ENCODE results near the gene NLRC5. TPM values are rescaled to one million over a fixed set of nuclear protein-coding genes. Genes with fewer than 3 reads are reported as not detected.

The NLRC5 gene
- total and polyA plus RNA-seq, 4 experiments from 2014 or later = 41.6 to 457 (median 284) TPM

DNA sequence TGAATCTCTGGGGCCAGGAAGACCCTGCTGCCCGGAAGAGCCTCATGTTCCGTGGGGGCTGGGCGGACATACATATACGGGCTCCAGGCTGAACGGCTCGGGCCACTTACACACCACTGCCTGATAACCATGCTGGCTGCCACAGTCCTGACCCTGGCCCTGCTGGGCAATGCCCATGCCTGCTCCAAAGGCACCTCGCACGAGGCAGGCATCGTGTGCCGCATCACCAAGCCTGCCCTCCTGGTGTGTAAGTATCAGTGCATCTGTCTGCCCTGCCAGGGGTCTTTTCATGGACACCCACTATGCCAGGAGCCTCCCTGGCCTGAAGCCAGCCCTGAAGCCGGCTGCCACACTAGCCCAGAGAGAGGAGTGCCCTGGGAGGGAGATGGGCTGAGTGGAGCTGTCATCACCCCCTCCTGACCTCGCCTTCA lies 27.5 kb upstream of the NLRC5 start, which contains the start of gene CETP:
TSS of gene CETP (plus strand) at position 100 of the 431 bp plus-strand sequence. CDS start at position 130, 30 bp downstream.
- no peaks in the 10 kb centered on the region for H3K36me3 Mint-ChIP-seq
- H3K4me3 Mint-ChIP-seq = no peak within 1 kb of the TSS
- H3K4me1 Mint-ChIP-seq = peaks cover 11 to 22% (median 17%) of the 10 kb centered on the region in 4 donors
- no peaks in the 10 kb centered on the region for H3K9me3 Mint-ChIP-seq
- H3K27me3 Mint-ChIP-seq = no peaks in the 10 kb centered on the region
- H3K9me3 ChIP-seq (ENCODE audit: control insufficient read depth in 1 of 2, low read length in 2 of 2) = no peaks in the 10 kb centered on the region
- intact Hi-C loops (cut with micrococcal nuclease) = no loop called here
- H3K4me3 ChIP-seq (ENCODE audit: low read length in 2 of 2) = no peak within 1 kb of the TSS
- peaks cover 19% of the 10 kb centered on the region for H3K4me1 ChIP-seq (ENCODE audit: insufficient read depth, low read length)
- POLR2A ChIA-PET (ENCODE audit: partially characterized antibody) = interaction anchor here (0.9 to 5.2 kb wide), 3 partner anchors 28 to 224 kb away, joined by 3 to 41 read pairs (median 4); partner anchors contain the start of genes NLRC5, PSME3IP1 and RSPRY1
- H3K27ac ChIP-seq (ENCODE audit: low read depth, low read length) = no peak within 1 kb of the TSS
- H3K27me3 ChIP-seq (ENCODE audit: insufficient read depth, low read length) = no peaks in the 10 kb centered on the region
- H3K27ac Mint-ChIP-seq = peak within 1 kb of the TSS in 2 of 7 donors; percentile 43 to 57
- CTCF ChIA-PET (ENCODE audit: partially characterized antibody) = interaction anchor here (0.7 to 6.9 kb wide), 8 partner anchors 23 to 173 kb away, joined by 3 to 81 read pairs (median 4); no protein-coding TSS in a partner anchor
- no peaks in the 10 kb centered on the region for H3K36me3 ChIP-seq (ENCODE audit: insufficient read depth, low read length)
- no peak for DNase-seq

DNA sequence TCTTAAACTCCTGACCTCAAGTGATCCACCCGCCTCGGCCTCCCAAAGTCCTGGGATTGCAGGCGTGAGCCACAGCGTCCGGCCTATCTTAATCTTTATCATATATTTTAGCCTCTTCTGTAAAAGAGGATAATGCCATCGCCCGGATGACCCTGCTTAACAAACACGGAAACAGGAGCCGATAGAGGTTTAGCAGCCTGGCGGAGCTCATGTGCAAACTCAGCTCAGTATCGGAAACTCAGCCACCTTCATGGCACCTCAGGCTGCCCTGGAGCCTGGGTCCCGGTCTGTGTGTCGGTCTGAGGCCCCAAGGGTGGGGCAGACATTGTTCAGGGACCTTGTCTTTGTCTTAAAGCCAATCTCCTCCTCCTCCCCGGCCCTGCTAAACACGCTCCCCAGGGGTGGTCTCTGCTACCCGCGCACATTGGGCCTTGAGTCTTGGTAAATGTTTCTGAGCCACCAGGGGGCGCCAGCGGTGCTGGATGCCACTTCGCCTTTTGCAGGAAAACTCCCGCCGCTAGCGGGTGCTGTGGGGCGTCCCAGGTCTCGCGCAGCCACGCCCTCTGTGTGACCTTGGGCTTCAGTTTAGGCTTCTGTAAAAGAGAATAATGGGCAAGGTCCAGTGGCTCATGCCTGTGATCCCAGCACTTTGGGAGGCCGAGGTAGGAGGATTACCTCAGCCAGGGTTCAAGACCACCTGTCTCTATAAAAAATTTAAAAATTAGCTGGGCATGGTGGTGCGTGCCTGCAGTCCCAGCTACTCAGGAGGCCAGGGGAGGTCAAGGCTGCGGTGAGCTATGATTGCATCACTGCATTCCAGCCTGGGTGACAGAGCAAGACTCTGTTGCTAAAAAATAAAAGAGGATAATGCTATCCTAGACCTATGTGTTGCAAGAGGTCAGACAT lies 24.9 kb upstream of the NLRC5 start:
- H3K4me3 ChIP-seq (ENCODE audit: low read length in 2 of 2) = no peak overlapping the region
- H3K9me3 ChIP-seq (ENCODE audit: control insufficient read depth in 1 of 2, low read length in 2 of 2) = no peaks in the 10 kb centered on the region
- H3K27ac ChIP-seq (ENCODE audit: low read depth, low read length) = no peak overlapping the region
- intact Hi-C loops (cut with micrococcal nuclease) = loop anchor here (1.0 to 2.0 kb wide), 6 partner anchors 25 to 204 kb away; partner anchors contain the start of genes HERPUD1 and NLRC5
- peak overlapping the region in 1 of 8 donors; percentile 69 for H3K4me3 Mint-ChIP-seq
- ChIA-PET CTCF (ENCODE audit: partially characterized antibody) (interaction anchor here (0.6 to 6.9 kb wide), 41 partner anchors 9 to 453 kb away, joined by 3 to 81 read pairs (median 5); partner anchors contain the start of genes CPNE2, NLRC5, PSME3IP1 and RSPRY1), POLR2A (ENCODE audit: partially characterized antibody) (interaction anchor here (0.6 to 5.2 kb wide), 15 partner anchors 8 to 119 kb away, joined by 3 to 41 read pairs (median 4); partner anchors contain the start of gene NLRC5)
- no peaks in the 10 kb centered on the region for H3K27me3 ChIP-seq (ENCODE audit: insufficient read depth, low read length)
- no peaks in the 10 kb centered on the region for H3K36me3 ChIP-seq (ENCODE audit: insufficient read depth, low read length)
- H3K27me3 Mint-ChIP-seq = no peaks in the 10 kb centered on the region
- peak; percentile 89 to 92 (median 92) for DNase-seq
- H3K4me1 Mint-ChIP-seq = peaks cover 11 to 22% (median 17%) of the 10 kb centered on the region in 4 donors
- H3K27ac Mint-ChIP-seq = peak overlapping the region in 3 of 7 donors; percentile 12 to 94 (median 83)
- no peaks in the 10 kb centered on the region for H3K36me3 Mint-ChIP-seq
- H3K9me3 Mint-ChIP-seq = no peaks in the 10 kb centered on the region
- peaks cover 19% of the 10 kb centered on the region for H3K4me1 ChIP-seq (ENCODE audit: insufficient read depth, low read length)

DNA sequence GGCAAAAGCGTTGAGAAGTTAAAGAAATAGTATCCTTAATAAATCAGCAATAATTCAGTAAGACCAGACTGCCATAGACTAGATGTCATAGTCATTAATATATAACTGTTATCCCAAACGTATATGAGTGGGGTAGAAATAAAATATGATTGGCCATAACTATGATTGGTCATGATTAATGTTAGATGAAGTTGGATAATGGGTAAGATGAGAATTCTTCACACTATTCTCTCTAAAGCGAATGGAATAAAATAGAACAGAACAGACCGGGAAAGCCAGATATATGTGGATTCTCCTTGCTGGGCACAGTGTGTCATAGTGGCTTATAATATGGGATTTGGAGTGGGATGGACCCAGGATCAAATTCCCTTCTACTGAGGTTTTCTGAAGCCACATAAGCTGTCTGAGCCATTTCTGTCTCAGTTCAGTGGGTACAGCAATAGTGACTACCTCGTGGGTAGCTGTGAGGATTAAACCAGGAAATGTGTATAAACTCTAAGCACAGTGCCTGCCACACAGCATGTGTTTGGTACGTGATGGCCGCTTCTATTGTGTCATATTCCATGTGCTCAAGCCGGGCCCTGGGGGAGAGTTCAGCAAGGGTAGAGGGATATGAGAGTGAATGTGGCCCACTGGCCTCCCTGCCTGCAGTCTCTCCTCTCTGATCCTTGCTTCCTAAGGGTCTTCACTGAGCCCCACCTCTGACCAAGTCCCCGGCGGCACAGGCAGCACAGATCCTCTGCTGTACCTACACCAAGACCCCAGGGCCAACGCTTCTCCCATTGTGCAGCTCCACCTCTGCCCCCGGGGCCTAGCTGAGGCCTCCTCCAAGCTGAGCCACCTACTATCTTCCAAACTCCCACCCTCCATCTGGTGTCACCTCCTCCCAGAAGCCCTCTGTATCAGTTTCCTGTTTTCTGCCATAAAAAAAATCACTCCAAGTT lies 23.9 kb upstream of the NLRC5 start:
- Mint-ChIP-seq H3K36me3 (no peaks in the 10 kb centered on the region), H3K27ac (peak overlapping the region in 6 of 7 donors; percentile 12 to 83 (median 64)), H3K27me3 (no peaks in the 10 kb centered on the region), H3K4me3 (peak overlapping the region in 3 of 8 donors; percentile 9 to 35 (median 20)), H3K4me1 (peaks cover 11 to 24% (median 17%) of the 10 kb centered on the region in 4 donors), H3K9me3 (no peaks in the 10 kb centered on the region)
- Histone ChIP-seq H3K4me3 (ENCODE audit: low read length in 2 of 2) (no peak overlapping the region), H3K27ac (ENCODE audit: low read depth, low read length) (no peak overlapping the region), H3K4me1 (ENCODE audit: insufficient read depth, low read length) (peaks cover 19% of the 10 kb centered on the region), H3K36me3 (ENCODE audit: insufficient read depth, low read length) (no peaks in the 10 kb centered on the region), H3K9me3 (ENCODE audit: control insufficient read depth in 1 of 2, low read length in 2 of 2) (no peaks in the 10 kb centered on the region), H3K27me3 (ENCODE audit: insufficient read depth, low read length) (no peaks in the 10 kb centered on the region)
- CTCF ChIA-PET (ENCODE audit: partially characterized antibody) = interaction anchor here (0.7 to 6.9 kb wide), 27 partner anchors 8 to 204 kb away, joined by 3 to 81 read pairs (median 9); partner anchors contain the start of genes CPNE2 and NLRC5
- intact Hi-C loops (cut with micrococcal nuclease) = loop anchor here (2.0 kb wide), 2 partner anchors 49 to 119 kb away; no protein-coding TSS in a partner anchor
- POLR2A ChIA-PET (ENCODE audit: partially characterized antibody) = interaction anchor here (0.5 to 5.2 kb wide), 14 partner anchors 7 to 137 kb away, joined by 3 to 41 read pairs (median 4); partner anchors contain the start of genes HERPUD1 and NLRC5
- peak in 1 of 5 donors; percentile 31 for DNase-seq

DNA sequence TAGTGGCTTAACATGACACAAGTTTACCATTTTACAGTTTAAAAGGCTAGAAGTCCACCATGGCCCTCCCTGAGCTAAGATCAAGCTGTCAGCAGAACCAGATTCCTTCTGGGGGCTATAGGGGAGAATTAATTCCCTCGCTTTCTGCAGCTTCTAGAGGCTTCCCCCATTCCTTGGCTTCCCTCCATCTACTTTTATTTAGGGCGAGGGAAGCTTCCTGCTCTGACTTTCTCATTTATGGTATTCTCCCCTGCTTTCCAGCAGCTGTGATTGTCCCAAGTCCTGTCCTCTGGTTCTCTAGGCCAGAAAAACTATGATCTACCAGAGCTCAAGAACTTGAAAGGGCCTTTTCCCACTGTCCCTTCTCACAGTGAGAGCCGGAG lies 23.3 kb upstream of the NLRC5 start:
- Histone ChIP-seq H3K4me1 (ENCODE audit: insufficient read depth, low read length) (peaks cover 19% of the 10 kb centered on the region), H3K36me3 (ENCODE audit: insufficient read depth, low read length) (no peaks in the 10 kb centered on the region), H3K9me3 (ENCODE audit: control insufficient read depth in 1 of 2, low read length in 2 of 2) (no peaks in the 10 kb centered on the region), H3K27me3 (ENCODE audit: insufficient read depth, low read length) (no peaks in the 10 kb centered on the region), H3K4me3 (ENCODE audit: low read length in 2 of 2) (no peak overlapping the region), H3K27ac (ENCODE audit: low read depth, low read length) (no peak overlapping the region)
- peak overlapping the region in 1 of 8 donors; percentile 9 for H3K4me3 Mint-ChIP-seq
- no peaks in the 10 kb centered on the region for H3K9me3 Mint-ChIP-seq
- DNase-seq = no peak
- intact Hi-C loops (cut with micrococcal nuclease) = no loop called here
- H3K27me3 Mint-ChIP-seq = no peaks in the 10 kb centered on the region
- H3K36me3 Mint-ChIP-seq = no peaks in the 10 kb centered on the region
- ChIA-PET CTCF (ENCODE audit: partially characterized antibody) (interaction anchor here (0.8 to 6.9 kb wide), 16 partner anchors 11 to 203 kb away, joined by 3 to 81 read pairs (median 30); partner anchors contain the start of gene NLRC5), POLR2A (ENCODE audit: partially characterized antibody) (interaction anchor here (0.5 to 5.2 kb wide), 12 partner anchors 9 to 136 kb away, joined by 3 to 41 read pairs (median 4); partner anchors contain the start of genes HERPUD1 and NLRC5)
- H3K27ac Mint-ChIP-seq = peak overlapping the region in 6 of 7 donors; percentile 12 to 83 (median 64)
- peaks cover 12 to 29% (median 19%) of the 10 kb centered on the region in 4 donors for H3K4me1 Mint-ChIP-seq

DNA sequence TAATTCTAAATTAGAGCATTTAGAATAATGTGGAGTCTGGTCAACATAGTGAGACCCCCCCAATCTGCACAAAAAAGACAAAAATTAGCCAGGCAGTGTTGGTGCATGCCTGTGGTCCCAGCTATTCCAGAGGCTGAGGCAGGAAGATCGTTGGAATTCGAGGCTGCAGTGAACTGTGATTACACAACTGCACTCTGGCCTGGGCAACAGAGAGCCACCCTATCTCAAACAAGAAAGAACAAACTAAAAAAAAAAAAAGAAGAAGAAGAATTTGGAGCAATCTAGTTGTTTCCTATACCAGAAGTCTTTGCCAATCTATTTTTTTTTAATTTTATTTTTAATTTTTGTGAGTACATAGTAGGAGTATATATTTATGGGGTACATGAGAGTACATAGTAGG lies 21.6 kb upstream of the NLRC5 start:
- Mint-ChIP-seq H3K36me3 (no peaks in the 10 kb centered on the region), H3K4me1 (peaks cover 13 to 38% (median 23%) of the 10 kb centered on the region in 4 donors), H3K9me3 (no peaks in the 10 kb centered on the region), H3K27me3 (no peaks in the 10 kb centered on the region), H3K4me3 (no peak overlapping the region), H3K27ac (no peak overlapping the region)
- peaks cover 19% of the 10 kb centered on the region for H3K4me1 ChIP-seq (ENCODE audit: insufficient read depth, low read length)
- no peak for DNase-seq
- no peaks in the 10 kb centered on the region for H3K27me3 ChIP-seq (ENCODE audit: insufficient read depth, low read length)
- CTCF ChIA-PET (ENCODE audit: partially characterized antibody) = interaction anchor here (0.6 to 6.0 kb wide), 5 partner anchors 17 to 119 kb away, joined by 3 to 81 read pairs (median 7); partner anchors contain the start of gene NLRC5
- POLR2A ChIA-PET (ENCODE audit: partially characterized antibody) = interaction anchor here (0.6 to 2.4 kb wide), 4 partner anchors 19 to 218 kb away, joined by 3 to 9 read pairs (median 4); partner anchors contain the start of genes NLRC5, PSME3IP1 and RSPRY1
- no peaks in the 10 kb centered on the region for H3K36me3 ChIP-seq (ENCODE audit: insufficient read depth, low read length)
- H3K27ac ChIP-seq (ENCODE audit: low read depth, low read length) = no peak overlapping the region
- H3K4me3 ChIP-seq (ENCODE audit: low read length in 2 of 2) = no peak overlapping the region
- H3K9me3 ChIP-seq (ENCODE audit: control insufficient read depth in 1 of 2, low read length in 2 of 2) = no peaks in the 10 kb centered on the region
- intact Hi-C loops (cut with micrococcal nuclease) = no loop called here

DNA sequence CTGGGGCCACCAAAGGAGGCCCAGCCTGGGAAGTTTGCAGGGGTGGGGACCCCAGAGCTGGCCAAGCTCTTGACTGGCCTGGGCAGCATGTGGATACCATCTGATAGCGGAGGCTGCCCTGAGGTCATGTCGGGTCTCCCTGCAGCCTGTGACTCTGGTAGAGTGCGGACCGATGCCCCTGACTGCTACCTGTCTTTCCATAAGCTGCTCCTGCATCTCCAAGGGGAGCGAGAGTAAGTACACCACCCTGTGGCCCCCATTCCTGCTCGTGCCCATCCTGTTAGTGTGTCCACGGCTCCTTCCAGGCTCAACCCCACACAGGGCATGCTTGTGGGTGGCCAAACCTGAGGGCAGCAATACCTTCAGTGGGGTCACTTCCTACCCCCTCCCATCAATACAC lies 19.6 kb upstream of the NLRC5 start:
- H3K4me1 ChIP-seq (ENCODE audit: insufficient read depth, low read length) = peaks cover 31% of the 10 kb centered on the region
- intact Hi-C loops (cut with micrococcal nuclease) = no loop called here

More for the DNA sequence above, 19.6 kb upstream of the NLRC5 start:
- H3K27ac ChIP-seq (ENCODE audit: low read depth, low read length) = no peak overlapping the region
- H3K4me3 ChIP-seq (ENCODE audit: low read length in 2 of 2) = no peak overlapping the region
- Mint-ChIP-seq H3K27me3 (no peaks in the 10 kb centered on the region), H3K27ac (peak overlapping the region in 1 of 7 donors; percentile 15), H3K4me3 (no peak overlapping the region), H3K36me3 (no peaks in the 10 kb centered on the region), H3K9me3 (no peaks in the 10 kb centered on the region), H3K4me1 (peaks cover 18 to 51% (median 30%) of the 10 kb centered on the region in 4 donors)
- H3K36me3 ChIP-seq (ENCODE audit: insufficient read depth, low read length) = no peaks in the 10 kb centered on the region
- H3K27me3 ChIP-seq (ENCODE audit: insufficient read depth, low read length) = no peaks in the 10 kb centered on the region
- ChIA-PET CTCF (ENCODE audit: partially characterized antibody) (interaction anchor here (0.8 to 4.0 kb wide), 2 partner anchors 17 to 113 kb away, joined by 3 to 21 read pairs; no protein-coding TSS in a partner anchor), POLR2A (ENCODE audit: partially characterized antibody) (interaction anchor here (0.6 to 5.3 kb wide), 6 partner anchors 18 to 216 kb away, joined by 3 to 26 read pairs (median 7); partner anchors contain the start of genes HERPUD1, NLRC5, PSME3IP1 and RSPRY1)
- DNase-seq = no peak
- H3K9me3 ChIP-seq (ENCODE audit: control insufficient read depth in 1 of 2, low read length in 2 of 2) = no peaks in the 10 kb centered on the region

Measured in CD4-positive, alpha-beta memory T cell (primary cell).